SK-N-SH (cell line): ENCODE measurements around the gene LNPK. TPM values are rescaled to one million over a fixed set of nuclear protein-coding genes. Genes with fewer than 3 reads are reported as not detected.

Experiments
- CTCF ChIA-PET: fragments of 300-600, 350-600 bp; formaldehyde crosslinking; extraction: SDS; loops from one replicate; lab custom pipeline; 2021; lab: Yijun Ruan, JAX
- POLR2A ChIA-PET: fragments of 350-600 bp; sonication (Branson Sonifier 250); formaldehyde crosslinking; extraction: SDS; loops from one replicate; lab custom pipeline; 2020; ENCODE audit warnings: antibody characterized with exemption, inconsistent platforms; lab: Yijun Ruan, JAX
- DNase-seq: peaks from one replicate; pipeline ENCODE4 v3.0.0; 2012
- H2AFZ ChIP-seq: fragments of 200-600 bp; sonication (generic); 2 replicates; pipeline ENCODE4 v1.8.1; 2016; ENCODE audit warnings: antibody characterized with exemption, mild to moderate bottlenecking, low read depth
- H3F3A ChIP-seq: fragments of 200-600 bp; sonication (generic); replicated peaks from 2 replicates; pipeline ENCODE3; 2016; ENCODE audit warnings: antibody characterized with exemption, mild to moderate bottlenecking; ENCODE audit not compliant: insufficient read depth
- H3K27ac ChIP-seq, 2 experiments: fragments of 200-500 bp in 1 of 2; fragments of 200-600 bp in 1 of 2; sonication (Bioruptor generic) in 1 of 2; sonication (generic), shearing (Covaris generic) in 1 of 2; 2 replicates each; pipeline versions ENCODE4 v1.5.1 to v1.6.1; 2014 to 2016; ENCODE audit warnings: low read depth in 2 of 2, inconsistent platforms in 1 of 2, low read length in 1 of 2, mild to moderate bottlenecking in 1 of 2, mixed read lengths in 1 of 2
- H3K27me3 ChIP-seq: fragments of 200-600 bp; sonication (generic), shearing (Covaris generic); 2 replicates; pipeline ENCODE4 v1.6.1; 2016; ENCODE audit warnings: mixed run types; ENCODE audit not compliant: insufficient read depth
- H3K36me3 ChIP-seq, 2 experiments: fragments of 200-500 bp in 1 of 2; fragments of 200-600 bp in 1 of 2; sonication (Bioruptor generic) in 1 of 2; sonication (generic) in 1 of 2; replicated peaks in 1 of 2; 2 replicates each; pipeline versions ENCODE3 to v1.5.1; 2014 to 2016; ENCODE audit warnings: low read length in 1 of 2, mild to moderate bottlenecking in 1 of 2; ENCODE audit not compliant: insufficient read depth in 2 of 2, control insufficient read depth in 1 of 2
- H3K4me1 ChIP-seq, 2 experiments: fragments of 200-500 bp in 1 of 2; fragments of 200-600 bp in 1 of 2; sonication (Bioruptor generic) in 1 of 2; sonication (generic), shearing (Covaris generic) in 1 of 2; 2 replicates each; pipeline versions ENCODE4 v1.5.1 to v1.6.1; 2014 to 2016; ENCODE audit warnings: low read depth in 1 of 2, low read length in 1 of 2, mixed run types in 1 of 2; ENCODE audit not compliant: insufficient read depth in 2 of 2, control insufficient read depth in 1 of 2
- H3K4me2 ChIP-seq: fragments of 200-600 bp; sonication (generic), shearing (Covaris generic); 2 replicates; pipeline ENCODE4 v1.6.1; 2017; ENCODE audit warnings: mixed run types
- H3K4me3 ChIP-seq, 2 experiments: fragments of 200-500 bp in 1 of 2; fragments of 200-600 bp in 1 of 2; sonication (Bioruptor generic) in 1 of 2; sonication (generic), shearing (Covaris generic) in 1 of 2; 2 replicates each; pipeline versions ENCODE4 v1.5.1 to v1.8.1; 2014 to 2016; ENCODE audit warnings: low read depth in 2 of 2, inconsistent platforms in 1 of 2, low read length in 1 of 2, mild to moderate bottlenecking in 1 of 2, mixed read lengths in 1 of 2, moderate library complexity in 1 of 2
- H3K79me2 ChIP-seq: fragments of 200-600 bp; sonication (generic); 2 replicates; pipeline ENCODE4 v1.8.1; 2017; ENCODE audit warnings: mild to moderate bottlenecking; ENCODE audit not compliant: insufficient read depth
- H3K9ac ChIP-seq: fragments of 200-600 bp; sonication (generic); 2 replicates; pipeline ENCODE4 v1.6.1; 2017; ENCODE audit warnings: mixed run types
- H3K9me2 ChIP-seq: fragments of 200-600 bp; sonication (generic); 2 replicates; pipeline ENCODE4 v1.6.1; 2017; ENCODE audit warnings: mixed run types
- H3K9me3 ChIP-seq: fragments of 200-600 bp; sonication (generic); 2 replicates; pipeline ENCODE4 v1.6.1; 2017; ENCODE audit warnings: mixed run types, mild to moderate bottlenecking, moderate library complexity
- H4K20me1 ChIP-seq: fragments of 200-600 bp; sonication (generic); 2 replicates; pipeline ENCODE4 v1.6.1; 2017; ENCODE audit warnings: mild to moderate bottlenecking, mixed run types; ENCODE audit not compliant: insufficient read depth
- ELF1 ChIP-seq: IDR thresholded peaks from 2 replicates; pipeline ENCODE4 v1.4.0; 2012
- FOXJ3 ChIP-seq: sonication (generic); formaldehyde crosslinking; IDR thresholded peaks from 2 replicates; pipeline ENCODE4 v1.5.1; 2020; ENCODE audit warnings: mild to moderate bottlenecking, missing genetic modification reagents
- FOXM1 ChIP-seq: IDR thresholded peaks from 2 replicates; pipeline ENCODE4 v1.4.0; 2012; ENCODE audit warnings: low read depth, mild to moderate bottlenecking
- GABPA ChIP-seq: IDR thresholded peaks from 2 replicates; pipeline ENCODE4 v1.4.0; 2012; ENCODE audit warnings: low read depth, mild to moderate bottlenecking
- JUND ChIP-seq: IDR thresholded peaks from 2 replicates; pipeline ENCODE4 v1.4.0; 2012
- MEF2A ChIP-seq: IDR thresholded peaks from 2 replicates; pipeline ENCODE4 v1.4.0; 2012; ENCODE audit warnings: low read depth, borderline replicate concordance
- NFIC ChIP-seq: IDR thresholded peaks from 2 replicates; pipeline ENCODE4 v1.4.0; 2012; ENCODE audit warnings: borderline replicate concordance
- NRF1 ChIP-seq: IDR thresholded peaks from 2 replicates; pipeline ENCODE4 v1.6.1; 2012; ENCODE audit warnings: low read depth, mild to moderate bottlenecking, low read length
- POLR2AphosphoS5 ChIP-seq: IDR thresholded peaks from 2 replicates; pipeline ENCODE4 v1.6.1; 2012; ENCODE audit warnings: low read depth, low read length
- RCOR1 ChIP-seq: fragments of 150-350 bp; IDR thresholded peaks from 2 replicates; pipeline ENCODE4 v1.6.1; 2017; ENCODE audit warnings: antibody characterized with exemption, low read length
- SIN3A ChIP-seq: IDR thresholded peaks from 2 replicates; pipeline ENCODE4 v1.6.1; 2012; ENCODE audit warnings: low read depth, mild to moderate bottlenecking, low read length, moderate library complexity, borderline replicate concordance
- TEAD4 ChIP-seq: IDR thresholded peaks from 2 replicates; pipeline ENCODE4 v1.4.0; 2012; ENCODE audit warnings: mild to moderate bottlenecking, borderline replicate concordance; ENCODE audit not compliant: insufficient read depth
- WGBS: methylation state at CpG from one replicate; pipeline ENCODE4 v1.1.6; 2017; ENCODE audit warnings: low lambda C conversion rate; 5-methylcytosine and 5-hydroxymethylcytosine counted together
- polyA plus RNA-seq, 3 experiments: library from polyadenylated mRNA; depleted of rRNA; stranded (reverse); fragments of >200 nt; gene quantifications; 2 replicates each; pipeline ENCODE4 v1.2.3, GENCODE V29; 2012
- TF ChIP-seq, protein P1 (sequence below): fragments of 150-350 bp; IDR thresholded peaks from 2 replicates; pipeline ENCODE4 v1.6.1; 2016; ENCODE audit warnings: mild to moderate bottlenecking, low read depth, low read length
- TF ChIP-seq, protein P2 (sequence below): fragments of 150-350 bp; IDR thresholded peaks from 2 replicates; pipeline ENCODE4 v1.6.1; 2017; ENCODE audit warnings: antibody characterized with exemption, low read length, low read depth, borderline replicate concordance
- TF ChIP-seq, protein P3 (sequence below): IDR thresholded peaks from 2 replicates; pipeline ENCODE4 v1.4.0; 2012; ENCODE audit warnings: low read depth, borderline replicate concordance
- TF ChIP-seq, protein P4 (sequence below): IDR thresholded peaks from 2 replicates; pipeline ENCODE4 v1.4.0; 2012; ENCODE audit warnings: low read depth
- TF ChIP-seq, protein P5 (sequence below): IDR thresholded peaks from 2 replicates; pipeline ENCODE4 v1.4.0; 2012; ENCODE audit warnings: low read depth, borderline replicate concordance

LNPK gene
- polyA plus RNA-seq, 1 of the 3 experiments (the other 2 are of a cell fraction): 5.0 TPM

DNA sequence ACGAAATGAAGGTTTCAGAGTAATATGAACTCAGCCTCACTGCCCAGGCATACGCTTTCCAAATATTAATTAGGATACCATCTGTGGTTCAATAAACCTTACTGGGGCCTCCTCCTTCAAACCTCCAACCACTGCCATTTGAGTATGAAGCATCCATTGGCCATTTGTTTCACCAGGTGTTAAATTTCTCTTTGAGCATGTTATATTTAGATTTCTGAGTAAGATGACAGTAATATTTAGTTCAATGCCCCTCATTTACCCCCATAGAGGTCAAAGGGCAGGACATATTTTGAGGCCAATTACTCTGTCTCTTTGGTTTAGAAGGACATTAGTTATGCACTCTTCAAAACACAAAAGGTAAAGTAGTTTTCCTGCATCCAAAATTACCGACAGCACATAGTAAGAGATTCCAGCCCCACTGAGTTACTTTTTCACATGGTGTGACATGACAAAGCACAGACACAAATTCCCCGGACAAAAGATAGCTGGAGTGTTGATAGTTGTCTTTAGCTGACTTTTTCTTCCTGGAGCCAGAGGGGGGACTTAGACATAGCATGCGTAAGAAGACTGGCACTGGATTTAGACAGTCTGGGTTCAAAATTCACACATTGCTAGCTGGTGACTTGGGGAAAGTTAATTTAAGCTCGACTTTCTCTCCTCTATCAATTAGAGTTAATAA is 33.1 kb upstream of the LNPK start (continued):
- TF ChIP-seq, protein P1, sequence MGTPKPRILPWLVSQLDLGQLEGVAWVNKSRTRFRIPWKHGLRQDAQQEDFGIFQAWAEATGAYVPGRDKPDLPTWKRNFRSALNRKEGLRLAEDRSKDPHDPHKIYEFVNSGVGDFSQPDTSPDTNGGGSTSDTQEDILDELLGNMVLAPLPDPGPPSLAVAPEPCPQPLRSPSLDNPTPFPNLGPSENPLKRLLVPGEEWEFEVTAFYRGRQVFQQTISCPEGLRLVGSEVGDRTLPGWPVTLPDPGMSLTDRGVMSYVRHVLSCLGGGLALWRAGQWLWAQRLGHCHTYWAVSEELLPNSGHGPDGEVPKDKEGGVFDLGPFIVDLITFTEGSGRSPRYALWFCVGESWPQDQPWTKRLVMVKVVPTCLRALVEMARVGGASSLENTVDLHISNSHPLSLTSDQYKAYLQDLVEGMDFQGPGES: no peak
- no peak for TF ChIP-seq TEAD4
- no peak for TF ChIP-seq SIN3A
- TF ChIP-seq FOXJ3 (CRISPR knock-in tag): no peak
- TF ChIP-seq, protein P2, sequence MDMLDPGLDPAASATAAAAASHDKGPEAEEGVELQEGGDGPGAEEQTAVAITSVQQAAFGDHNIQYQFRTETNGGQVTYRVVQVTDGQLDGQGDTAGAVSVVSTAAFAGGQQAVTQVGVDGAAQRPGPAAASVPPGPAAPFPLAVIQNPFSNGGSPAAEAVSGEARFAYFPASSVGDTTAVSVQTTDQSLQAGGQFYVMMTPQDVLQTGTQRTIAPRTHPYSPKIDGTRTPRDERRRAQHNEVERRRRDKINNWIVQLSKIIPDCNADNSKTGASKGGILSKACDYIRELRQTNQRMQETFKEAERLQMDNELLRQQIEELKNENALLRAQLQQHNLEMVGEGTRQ: no peak
- TF ChIP-seq, protein P3, sequence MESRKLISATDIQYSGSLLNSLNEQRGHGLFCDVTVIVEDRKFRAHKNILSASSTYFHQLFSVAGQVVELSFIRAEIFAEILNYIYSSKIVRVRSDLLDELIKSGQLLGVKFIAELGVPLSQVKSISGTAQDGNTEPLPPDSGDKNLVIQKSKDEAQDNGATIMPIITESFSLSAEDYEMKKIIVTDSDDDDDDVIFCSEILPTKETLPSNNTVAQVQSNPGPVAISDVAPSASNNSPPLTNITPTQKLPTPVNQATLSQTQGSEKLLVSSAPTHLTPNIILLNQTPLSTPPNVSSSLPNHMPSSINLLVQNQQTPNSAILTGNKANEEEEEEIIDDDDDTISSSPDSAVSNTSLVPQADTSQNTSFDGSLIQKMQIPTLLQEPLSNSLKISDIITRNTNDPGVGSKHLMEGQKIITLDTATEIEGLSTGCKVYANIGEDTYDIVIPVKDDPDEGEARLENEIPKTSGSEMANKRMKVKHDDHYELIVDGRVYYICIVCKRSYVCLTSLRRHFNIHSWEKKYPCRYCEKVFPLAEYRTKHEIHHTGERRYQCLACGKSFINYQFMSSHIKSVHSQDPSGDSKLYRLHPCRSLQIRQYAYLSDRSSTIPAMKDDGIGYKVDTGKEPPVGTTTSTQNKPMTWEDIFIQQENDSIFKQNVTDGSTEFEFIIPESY: no peak

DNA sequence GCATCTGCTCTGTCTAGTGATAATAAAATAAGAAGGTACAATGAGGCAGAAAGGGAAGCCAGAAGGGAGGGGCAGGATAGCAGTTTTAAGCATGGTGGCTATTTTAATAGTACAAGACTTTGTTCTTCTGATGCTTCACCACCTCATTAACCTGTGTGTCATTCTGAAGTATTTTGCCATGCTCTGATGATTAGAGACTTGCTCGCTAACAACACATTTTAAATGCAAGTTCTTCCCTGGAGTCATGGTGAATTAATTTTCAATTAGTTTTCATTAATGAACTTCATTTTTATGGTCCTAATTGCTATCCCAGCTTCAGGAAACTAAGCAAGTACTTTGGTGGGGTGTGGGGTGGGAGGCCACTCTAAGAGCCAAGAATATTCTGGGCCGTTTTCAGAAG is 25.7 kb upstream of the LNPK start:
- Histone ChIP-seq H3K4me3 (no peak overlapping the region), H3K27me3 (0 out of 2 replicates have a peak, but pooled peaks cover 4% of the 10 kb centered on the region), H3K9me3 (no peaks in the 10 kb centered on the region), H3F3A (no peaks in the 10 kb centered on the region), H3K4me1 (peaks cover 0 to 6% of the 10 kb centered on the region in 2 experiments; a peak in 1 of 4 replicates), H3K9me2 (no peaks in the 10 kb centered on the region), H3K36me3 (no peaks in the 10 kb centered on the region), H2AFZ (no peak overlapping the region), H3K4me2 (no peak overlapping the region)
- ChIA-PET CTCF (interaction anchor here (0.5 to 1.8 kb wide), 3 partner anchors 10 to 99 kb away, joined by 4 to 8 read pairs (median 4); no protein-coding TSS in a partner anchor), POLR2A (no interaction called here)
- DNase-seq: no peak
- TF ChIP-seq NFIC (no peak), FOXM1 (no peak), JUND (no peak), ELF1 (no peak), GABPA (no peak), POLR2AphosphoS5 (no peak), FOXJ3 (CRISPR knock-in tag) (no peak), MEF2A (no peak), NRF1 (no peak), SIN3A (no peak), RCOR1 (no peak)
- TF ChIP-seq, protein P1: no peak
- TF ChIP-seq, protein P4, sequence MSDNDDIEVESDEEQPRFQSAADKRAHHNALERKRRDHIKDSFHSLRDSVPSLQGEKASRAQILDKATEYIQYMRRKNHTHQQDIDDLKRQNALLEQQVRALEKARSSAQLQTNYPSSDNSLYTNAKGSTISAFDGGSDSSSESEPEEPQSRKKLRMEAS: no peak
- TF ChIP-seq, protein P3: no peak
- TF ChIP-seq, protein P5, sequence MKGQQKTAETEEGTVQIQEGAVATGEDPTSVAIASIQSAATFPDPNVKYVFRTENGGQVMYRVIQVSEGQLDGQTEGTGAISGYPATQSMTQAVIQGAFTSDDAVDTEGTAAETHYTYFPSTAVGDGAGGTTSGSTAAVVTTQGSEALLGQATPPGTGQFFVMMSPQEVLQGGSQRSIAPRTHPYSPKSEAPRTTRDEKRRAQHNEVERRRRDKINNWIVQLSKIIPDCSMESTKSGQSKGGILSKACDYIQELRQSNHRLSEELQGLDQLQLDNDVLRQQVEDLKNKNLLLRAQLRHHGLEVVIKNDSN: no peak
- TF ChIP-seq, all 33 proteins: peak for 0
- WGBS: 22% methylated on average over 2 of the region's 2 CpGs
- no peaks in the 10 kb centered on the region for H3K79me2 ChIP-seq
- H3K9ac ChIP-seq: no peak overlapping the region
- H3K27ac ChIP-seq: no peak overlapping the region
- no peaks in the 10 kb centered on the region for H4K20me1 ChIP-seq
